Middle frontal gyrus (tissue), 1 donor: ENCODE results near the gene ABCC2.
"Not testable (repeated sequence)": the region's sequence is repeated elsewhere in the genome, so short reads cannot be mapped to it uniquely, and the experiment has no call there.

Source experiments
- DNase-seq: peaks from one replicate; pipeline ENCODE4 v3.0.0-alpha.2; 2015; ENCODE audit warnings: low spot score; ENCODE audit errors: extremely low spot score

Gene ABCC2

DNA sequence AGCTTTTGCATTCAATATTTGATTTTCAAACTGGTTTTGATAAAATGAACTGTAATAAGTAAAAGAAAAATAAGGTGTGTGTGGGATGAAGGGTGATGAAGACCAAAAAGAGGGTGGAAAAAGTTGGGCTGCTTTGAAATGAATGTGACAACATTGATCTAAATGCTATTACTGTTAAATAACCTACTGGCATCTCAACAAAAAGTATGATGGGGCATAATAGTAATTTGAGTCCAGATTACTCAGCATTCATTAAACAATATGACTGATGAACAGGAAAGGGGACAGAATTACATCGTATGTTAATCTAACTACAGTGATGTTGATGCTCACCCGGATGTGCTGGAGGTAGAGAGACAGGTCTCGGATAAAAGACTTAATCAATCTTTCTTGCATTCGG is 112.2 kb downstream of the ABCC2 start:
- no peak for DNase-seq

DNA sequence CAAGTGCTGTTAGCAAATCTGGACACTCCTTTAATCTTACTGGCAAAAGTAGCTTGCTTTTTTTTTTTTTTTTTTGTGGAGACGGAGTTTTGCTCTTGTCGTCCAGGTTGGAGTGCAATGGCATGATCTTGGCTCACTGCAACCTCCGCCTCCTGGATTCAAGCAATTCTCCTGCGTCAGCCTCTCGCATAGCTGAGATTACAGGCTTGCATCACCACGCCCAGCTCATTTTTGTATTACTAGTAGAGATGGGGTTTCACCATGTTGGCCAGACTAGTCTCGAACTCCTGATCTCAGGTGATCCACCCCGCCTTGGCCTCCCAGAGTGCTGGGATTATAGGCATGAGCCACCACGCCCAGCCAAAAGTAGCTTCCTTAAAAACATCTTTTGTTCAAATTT is 112.6 kb downstream of the ABCC2 start:
- not testable (repeated sequence) for DNase-seq

- DNase-seq: no peak
These were observed 113.4 kb downstream of the ABCC2 start for GRCh38 chr10:99895867-99896266.
